Nephron progenitor cell (in vitro differentiated cells): ENCODE results near the gene ZNRF1.

Experiments used
- DNase-seq: peaks from one replicate; pipeline ENCODE4 v3.0.0; 2021
- H3K27ac Mint-ChIP-seq: 2 replicates; pipeline ENCODE4 v1.8.0; 2021; ENCODE audit warnings: mild to moderate bottlenecking, moderate library complexity, mixed read lengths
- H3K27me3 Mint-ChIP-seq: 2 replicates; pipeline ENCODE4 v1.8.0; 2021; ENCODE audit warnings: mild to moderate bottlenecking, low read depth, mixed read lengths; ENCODE audit not compliant: poor library complexity
- H3K36me3 Mint-ChIP-seq: 2 replicates; pipeline ENCODE4 v1.8.0; 2021; ENCODE audit warnings: low read depth, mixed read lengths
- H3K4me1 Mint-ChIP-seq: 2 replicates; pipeline ENCODE4 v1.8.0; 2021; ENCODE audit warnings: mixed read lengths
- H3K4me3 Mint-ChIP-seq: 2 replicates; pipeline ENCODE4 v1.8.0; 2021; ENCODE audit warnings: mild to moderate bottlenecking, moderate library complexity, mixed read lengths
- H3K9me3 Mint-ChIP-seq: 2 replicates; pipeline ENCODE4 v1.8.0; 2021; ENCODE audit warnings: mild to moderate bottlenecking, moderate library complexity, mixed read lengths
- TF ChIP-seq, protein P1 (sequence below): fragments of 200-600 bp; sonication (generic); IDR thresholded peaks from 2 replicates; pipeline ENCODE4 v1.5.0; 2021; ENCODE audit warnings: antibody characterized with exemption

Gene ZNRF1

DNA sequence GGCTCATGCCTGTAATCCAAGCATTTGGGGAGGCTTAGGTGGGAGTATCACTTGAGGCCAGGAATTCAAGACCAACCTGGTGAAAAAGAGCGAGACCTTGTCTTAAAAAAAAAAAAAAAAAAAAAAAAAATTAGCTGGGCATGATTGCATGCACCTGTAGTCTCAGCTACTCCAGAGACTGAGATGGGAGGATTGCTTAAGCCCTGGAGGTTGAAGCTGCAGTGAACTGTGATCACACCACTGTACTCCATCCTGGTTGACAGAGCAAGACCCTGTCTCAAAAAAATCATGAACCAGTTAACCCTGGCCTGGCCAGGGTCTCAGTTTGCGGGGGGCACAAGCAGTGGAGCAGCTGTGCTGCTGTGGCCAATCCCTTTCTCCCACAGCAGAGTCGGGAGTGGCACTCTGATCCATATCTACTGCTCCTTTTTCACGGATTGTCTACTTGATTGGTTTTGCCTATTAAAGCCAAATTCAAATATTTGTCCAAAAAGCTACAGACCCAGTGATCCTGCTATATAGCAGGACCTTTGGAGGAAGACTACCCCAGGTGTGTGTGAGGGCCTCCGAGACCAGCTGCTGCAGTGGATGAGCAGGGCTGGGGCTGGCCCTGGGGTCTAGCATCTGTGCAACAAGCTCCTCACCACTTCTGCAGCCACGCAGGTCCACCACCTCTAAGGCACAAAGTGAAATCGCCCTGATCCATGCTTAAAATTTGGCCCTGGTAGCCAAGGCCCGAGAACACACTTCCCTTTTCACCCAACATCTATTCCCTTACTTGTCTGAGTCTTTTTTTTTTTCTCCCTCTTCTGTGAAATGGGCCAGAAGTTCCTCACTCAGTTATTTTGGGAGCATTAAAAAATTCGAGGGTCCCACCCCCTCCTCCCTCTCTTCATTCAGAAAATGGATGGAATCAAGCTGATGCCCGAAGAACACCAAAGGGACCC is 69.5 kb downstream of the ZNRF1 start:
- no peaks in the 10 kb centered on the region for H3K27me3 Mint-ChIP-seq
- H3K27ac Mint-ChIP-seq: peak overlapping the region; percentile 89
- H3K36me3 Mint-ChIP-seq: peaks cover 4% of the 10 kb centered on the region
- peaks cover 64% of the 10 kb centered on the region for H3K4me1 Mint-ChIP-seq
- H3K9me3 Mint-ChIP-seq: no peaks in the 10 kb centered on the region
- TF ChIP-seq, protein P1, sequence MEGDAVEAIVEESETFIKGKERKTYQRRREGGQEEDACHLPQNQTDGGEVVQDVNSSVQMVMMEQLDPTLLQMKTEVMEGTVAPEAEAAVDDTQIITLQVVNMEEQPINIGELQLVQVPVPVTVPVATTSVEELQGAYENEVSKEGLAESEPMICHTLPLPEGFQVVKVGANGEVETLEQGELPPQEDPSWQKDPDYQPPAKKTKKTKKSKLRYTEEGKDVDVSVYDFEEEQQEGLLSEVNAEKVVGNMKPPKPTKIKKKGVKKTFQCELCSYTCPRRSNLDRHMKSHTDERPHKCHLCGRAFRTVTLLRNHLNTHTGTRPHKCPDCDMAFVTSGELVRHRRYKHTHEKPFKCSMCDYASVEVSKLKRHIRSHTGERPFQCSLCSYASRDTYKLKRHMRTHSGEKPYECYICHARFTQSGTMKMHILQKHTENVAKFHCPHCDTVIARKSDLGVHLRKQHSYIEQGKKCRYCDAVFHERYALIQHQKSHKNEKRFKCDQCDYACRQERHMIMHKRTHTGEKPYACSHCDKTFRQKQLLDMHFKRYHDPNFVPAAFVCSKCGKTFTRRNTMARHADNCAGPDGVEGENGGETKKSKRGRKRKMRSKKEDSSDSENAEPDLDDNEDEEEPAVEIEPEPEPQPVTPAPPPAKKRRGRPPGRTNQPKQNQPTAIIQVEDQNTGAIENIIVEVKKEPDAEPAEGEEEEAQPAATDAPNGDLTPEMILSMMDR: no peak
- no peak overlapping the region for H3K4me3 Mint-ChIP-seq
- no peak for DNase-seq

DNA sequence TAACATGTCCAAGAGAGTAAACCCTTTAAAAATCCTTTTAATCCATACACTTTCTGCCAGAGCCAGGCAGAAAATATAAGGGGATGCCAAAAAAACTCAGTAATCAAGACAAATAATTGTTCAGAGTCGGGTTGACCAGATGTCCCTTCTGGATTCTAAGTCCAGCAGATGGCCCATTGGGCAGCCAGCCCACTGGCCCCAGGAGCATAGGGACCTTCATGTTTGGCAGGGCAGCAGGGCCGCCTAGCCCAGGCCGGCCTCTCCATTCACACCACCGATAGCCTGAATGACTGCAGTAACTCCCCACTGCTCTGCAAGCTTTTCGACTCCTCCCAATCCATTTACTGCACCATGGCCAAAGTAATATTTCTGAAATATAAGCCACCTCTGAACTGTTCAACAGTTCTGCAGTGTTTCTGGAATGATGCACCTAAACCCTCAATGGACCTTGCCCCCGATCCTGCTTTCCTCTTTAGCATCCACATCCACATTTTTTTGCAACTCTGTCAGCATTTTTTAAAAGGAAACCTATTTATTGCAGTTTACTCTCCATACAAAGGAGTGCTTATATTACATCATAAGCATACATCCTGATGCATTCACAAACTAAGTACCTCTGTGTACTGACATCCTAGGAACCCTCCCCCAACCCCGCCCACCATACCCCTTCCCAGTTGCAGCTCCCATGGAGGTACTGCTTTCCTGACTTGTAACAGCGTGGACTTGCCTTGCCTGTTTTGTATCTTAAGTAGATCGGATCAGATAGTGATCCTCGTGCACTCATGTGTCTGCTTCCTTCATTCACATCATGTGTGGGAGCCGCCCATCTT is 71.4 kb downstream of the ZNRF1 start:
- Mint-ChIP-seq H3K36me3 (peaks cover 4% of the 10 kb centered on the region), H3K27me3 (no peaks in the 10 kb centered on the region), H3K27ac (peak overlapping the region; percentile 26), H3K4me3 (no peak overlapping the region), H3K4me1 (peaks cover 65% of the 10 kb centered on the region), H3K9me3 (no peaks in the 10 kb centered on the region)
- TF ChIP-seq, protein P1: no peak
- no peak for DNase-seq

DNA sequence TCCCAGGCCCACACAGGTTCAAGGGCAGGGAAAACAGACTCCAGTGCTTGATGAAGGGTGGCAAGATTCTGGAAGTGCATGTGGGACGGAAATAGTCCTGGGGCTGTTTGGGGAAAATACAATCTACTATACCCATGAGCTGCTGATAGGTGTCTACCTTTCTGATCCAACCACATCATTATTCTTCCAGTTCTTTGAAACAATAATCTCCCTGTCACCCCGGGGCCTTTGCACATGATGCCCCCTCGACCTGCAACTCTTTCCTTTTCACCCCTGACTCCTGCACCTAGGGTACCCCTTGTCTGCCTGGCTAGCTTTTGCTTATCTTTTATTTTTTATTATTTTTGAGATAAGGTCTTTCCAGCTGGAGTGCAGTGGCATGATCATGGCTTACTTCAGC is 72.8 kb downstream of the ZNRF1 start:
- Mint-ChIP-seq H3K27ac (no peak overlapping the region), H3K36me3 (peaks cover 16% of the 10 kb centered on the region), H3K27me3 (no peaks in the 10 kb centered on the region), H3K4me1 (peaks cover 66% of the 10 kb centered on the region), H3K9me3 (peaks cover 5% of the 10 kb centered on the region), H3K4me3 (no peak overlapping the region)
- TF ChIP-seq, protein P1: no peak
- no peak for DNase-seq

DNA sequence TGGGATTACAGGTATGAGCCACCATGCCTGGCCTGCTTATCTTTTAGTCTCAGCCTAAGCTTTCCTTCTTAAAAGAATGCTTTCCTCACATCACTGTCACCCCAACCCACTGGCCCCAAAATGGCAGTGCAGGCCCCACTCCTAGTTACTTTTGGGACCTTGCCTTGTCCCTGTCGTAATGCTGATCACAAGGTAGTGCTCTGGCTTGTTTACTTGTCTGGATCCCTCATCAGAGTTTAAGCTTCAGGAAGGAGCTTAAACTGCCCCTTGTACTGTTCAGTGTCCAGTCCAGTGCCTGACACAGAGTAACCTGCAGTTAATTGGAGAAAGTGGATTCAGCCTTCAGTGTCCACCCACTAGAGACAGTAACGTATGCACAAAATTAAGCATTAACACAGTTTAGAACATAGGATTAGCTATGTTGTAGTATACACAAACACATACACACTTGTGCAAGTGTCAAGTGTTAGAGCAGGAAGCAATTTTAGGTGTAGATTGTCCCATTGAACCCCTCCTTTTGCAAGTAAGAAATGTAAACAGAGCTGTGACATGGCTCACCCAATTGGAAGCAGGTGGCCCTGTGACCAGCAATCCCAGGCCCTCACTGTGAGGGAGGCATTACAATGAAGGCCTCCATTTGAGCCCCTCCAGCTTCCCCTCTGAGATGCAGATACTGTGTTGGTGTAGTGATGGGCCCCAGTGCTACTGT is 73.6 kb downstream of the ZNRF1 start:
- H3K27me3 Mint-ChIP-seq: no peaks in the 10 kb centered on the region
- H3K27ac Mint-ChIP-seq: no peak overlapping the region
- TF ChIP-seq, protein P1: no peak
- peaks cover 21% of the 10 kb centered on the region for H3K36me3 Mint-ChIP-seq
- peaks cover 13% of the 10 kb centered on the region for H3K9me3 Mint-ChIP-seq
- peaks cover 59% of the 10 kb centered on the region for H3K4me1 Mint-ChIP-seq
- DNase-seq: no peak
- no peak overlapping the region for H3K4me3 Mint-ChIP-seq

DNA sequence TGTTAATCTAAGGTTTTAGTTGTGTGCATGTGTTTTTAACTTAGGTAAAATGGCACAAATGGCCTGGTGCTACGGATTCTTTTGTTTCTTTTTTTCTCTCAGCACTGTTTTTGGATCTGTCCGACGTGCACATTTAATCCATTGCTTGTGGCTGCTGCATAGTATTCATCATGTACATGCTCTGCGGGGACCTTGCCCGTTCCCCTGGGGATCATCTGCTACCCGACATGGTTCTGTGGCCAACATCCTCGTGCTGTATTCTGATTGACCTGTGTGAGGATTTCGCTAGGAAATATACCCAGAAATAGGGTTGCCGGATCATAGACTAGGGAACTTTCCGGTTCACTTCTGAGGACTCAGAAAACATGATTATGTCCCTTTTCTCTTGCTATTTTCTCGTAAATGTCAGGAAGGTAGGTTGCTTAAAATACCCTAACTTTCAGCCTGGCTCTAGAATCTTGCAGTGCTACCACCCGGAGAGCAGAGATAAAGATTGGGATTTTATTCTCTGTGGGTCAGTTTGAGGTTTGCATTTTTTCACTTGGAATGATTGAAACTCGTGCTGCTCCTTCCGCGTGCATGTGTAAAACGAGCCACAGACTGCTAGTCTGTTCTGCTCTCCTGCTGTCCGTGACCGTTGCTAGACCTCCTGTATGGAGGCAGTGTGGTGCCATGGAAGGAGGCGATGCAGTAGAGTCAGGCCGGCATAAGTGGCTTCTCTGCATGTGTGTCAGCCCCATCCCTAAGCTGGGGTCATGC is 74.9 kb downstream of the ZNRF1 start:
- H3K4me3 Mint-ChIP-seq: no peak overlapping the region
- H3K9me3 Mint-ChIP-seq: peaks cover 24% of the 10 kb centered on the region
- H3K27me3 Mint-ChIP-seq: no peaks in the 10 kb centered on the region
- TF ChIP-seq, protein P1: no peak
- peaks cover 34% of the 10 kb centered on the region for H3K36me3 Mint-ChIP-seq
- DNase-seq: no peak
- H3K4me1 Mint-ChIP-seq: peaks cover 46% of the 10 kb centered on the region
- H3K27ac Mint-ChIP-seq: peak overlapping the region; percentile 41
